Stimulated activated CD8-positive, alpha-beta memory T cell treated with anti-CD3 and anti-CD28 coated beads, Interleukin-12 subunit alpha, Interleukin-12 subunit beta, amount 100 ng/mL, for 4 hours (primary cell): Measurements from ENCODE around the gene INHA.

Experiments
- DNase-seq: peaks from one replicate; pipeline ENCODE4 v3.0.0-alpha.2; 2020; ENCODE audit warnings: low read depth

Gene INHA

GRCh38 chr2:219540784-219541504, 31.2 kb upstream of the INHA start:
- no peak for DNase-seq

DNA sequence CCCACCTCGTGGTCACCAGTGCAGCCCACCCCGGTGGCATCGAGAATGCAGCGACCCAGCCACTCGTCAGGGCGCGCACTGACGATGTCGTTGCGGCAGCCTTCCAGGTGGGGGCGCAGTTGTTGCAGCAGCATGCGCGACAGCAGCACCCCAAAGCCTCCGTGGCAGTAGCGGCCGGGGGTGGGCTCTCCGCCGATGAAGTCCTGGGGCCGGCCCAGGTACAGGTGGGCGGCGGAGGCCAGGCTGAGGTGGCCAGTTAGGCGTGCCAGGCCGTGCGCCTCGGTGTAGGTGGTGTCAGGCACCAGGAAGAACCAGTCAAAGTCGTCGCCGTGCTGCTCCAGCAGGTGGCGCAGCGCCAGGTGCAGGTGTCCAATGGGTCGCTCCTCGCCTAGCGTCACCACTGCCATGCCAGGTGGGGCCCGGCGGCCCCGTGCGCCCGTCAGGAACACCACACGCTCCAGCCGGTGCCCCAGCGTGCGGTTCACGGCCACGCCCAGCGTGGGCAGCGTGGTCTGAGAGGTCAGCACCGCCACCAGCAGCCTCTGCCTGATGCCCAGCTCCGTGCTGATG, 30.4 kb upstream of the INHA start:
- DNase-seq: peak; percentile 70

- no peak for DNase-seq
Observed at GRCh38 chr2:219542931-219543595, 29.0 kb upstream of the INHA start.

DNA sequence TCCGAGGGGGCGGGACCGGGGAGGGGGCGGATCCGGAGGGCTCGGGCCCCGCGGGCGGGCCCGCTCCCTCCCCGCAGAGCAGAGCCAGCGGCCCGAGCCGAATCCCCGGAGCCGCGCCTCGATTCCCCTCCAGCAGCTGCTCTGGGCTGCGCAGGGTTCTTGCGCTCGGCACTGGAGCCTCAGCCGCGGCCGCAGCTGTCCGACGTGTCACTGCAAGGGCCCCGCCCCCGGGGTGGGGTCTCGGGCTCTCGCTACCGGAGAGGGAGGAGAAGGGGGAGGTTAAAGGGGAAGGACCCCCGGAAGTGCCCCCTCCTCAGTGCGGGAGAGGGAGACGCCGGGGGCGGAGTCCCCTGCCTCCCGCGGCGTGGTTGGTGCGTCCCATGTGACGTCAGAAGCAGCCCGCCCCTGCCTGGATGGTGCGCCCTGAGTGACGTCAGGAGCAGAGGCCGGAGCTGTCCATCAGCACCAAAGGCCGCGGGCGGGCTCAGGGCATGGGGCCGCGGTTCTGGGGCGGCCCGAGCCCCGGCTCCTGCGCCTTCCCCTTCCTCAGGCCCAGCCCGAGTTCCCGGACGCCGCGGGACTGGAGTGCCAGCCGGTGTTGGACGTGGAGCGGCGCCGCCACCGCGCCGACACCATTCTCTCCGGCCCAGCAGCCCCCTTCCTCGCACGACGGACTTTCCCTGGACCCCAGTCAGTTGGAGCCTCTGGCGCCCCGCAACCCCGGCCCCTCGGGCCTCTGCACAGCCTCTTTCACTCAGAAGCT, 28.3 kb upstream of the INHA start, which contains the start of the genes CHPF and TMEM198:
CHPF (minus strand) TSS at position 214 of the 763 bp plus-strand sequence. CDS start 271 bp downstream, outside the sequence.
TMEM198 (plus strand) TSS at position 433 of the 763 bp plus-strand sequence. CDS start 700 bp downstream, outside the sequence.
- DNase-seq: peak; percentile 80

DNA sequence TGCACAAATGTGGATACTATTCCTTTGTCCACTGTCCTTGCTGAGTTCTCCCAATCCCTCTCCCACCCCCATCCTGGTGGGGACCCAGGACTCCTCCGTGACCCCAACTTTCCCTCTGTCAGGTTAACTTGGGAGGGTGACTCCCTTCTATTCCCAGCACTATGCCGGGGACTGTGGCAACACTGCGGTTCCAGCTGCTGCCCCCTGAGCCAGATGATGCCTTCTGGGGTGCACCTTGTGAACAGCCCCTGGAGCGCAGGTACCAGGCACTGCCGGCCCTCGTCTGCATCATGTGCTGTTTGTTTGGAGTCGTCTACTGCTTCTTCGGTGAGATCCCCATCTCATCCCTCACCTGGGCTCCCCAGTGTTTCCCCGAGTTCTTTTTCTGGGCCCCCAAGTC, 27.5 kb upstream of the INHA start:
- no peak for DNase-seq

DNA sequence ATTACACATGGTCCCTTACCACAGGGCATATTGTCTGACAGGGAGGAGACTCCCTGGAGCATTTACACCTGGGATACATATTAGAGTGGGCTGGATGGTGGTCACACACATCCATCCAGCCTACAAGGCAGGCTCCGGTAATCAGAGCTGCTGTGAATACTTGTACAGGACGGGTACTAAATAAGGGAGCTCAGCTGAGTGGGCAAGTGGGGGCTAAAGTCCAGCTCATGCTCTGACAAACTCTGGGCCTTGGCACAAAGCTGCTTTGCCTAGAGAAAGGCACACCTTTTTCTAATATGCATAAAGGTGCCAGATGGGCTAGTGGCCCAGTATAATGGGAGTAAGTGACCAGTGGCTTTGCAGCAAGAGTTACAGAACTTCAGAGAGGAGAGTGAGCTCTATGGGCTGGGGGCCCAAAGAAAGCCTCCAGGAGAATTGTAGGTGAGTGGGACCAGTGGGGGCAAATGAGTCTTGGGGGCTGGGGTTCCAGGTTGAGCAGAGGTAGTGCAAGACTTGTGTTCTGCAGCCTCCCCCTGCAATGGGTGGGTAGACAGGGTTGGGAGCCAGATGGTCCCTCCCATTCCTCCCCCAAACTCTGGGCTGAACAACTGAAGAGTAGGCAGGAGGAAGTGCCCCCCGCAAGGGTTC, 26.7 kb upstream of the INHA start:
- no peak for DNase-seq

- no peak for DNase-seq
Observed at GRCh38 chr2:219545943-219546352, 26.2 kb upstream of the INHA start.

DNA sequence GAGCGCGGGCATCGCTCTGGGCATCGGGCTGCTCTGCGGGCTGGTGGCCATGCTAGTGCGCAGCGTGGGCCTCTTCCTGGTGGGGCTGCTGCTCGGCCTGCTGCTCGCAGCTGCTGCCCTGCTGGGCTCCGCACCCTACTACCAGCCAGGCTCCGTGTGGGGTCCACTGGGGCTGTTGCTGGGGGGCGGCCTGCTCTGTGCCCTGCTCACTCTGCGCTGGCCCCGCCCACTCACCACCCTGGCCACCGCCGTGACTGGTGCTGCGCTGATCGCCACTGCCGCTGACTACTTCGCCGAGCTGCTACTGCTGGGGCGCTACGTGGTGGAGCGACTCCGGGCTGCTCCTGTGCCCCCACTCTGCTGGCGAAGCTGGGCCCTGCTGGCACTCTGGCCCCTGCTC, 24.5 kb upstream of the INHA start:
- no peak for DNase-seq

- no peak for DNase-seq
Observed at GRCh38 chr2:219548990-219549389, 23.1 kb upstream of the INHA start.

DNA sequence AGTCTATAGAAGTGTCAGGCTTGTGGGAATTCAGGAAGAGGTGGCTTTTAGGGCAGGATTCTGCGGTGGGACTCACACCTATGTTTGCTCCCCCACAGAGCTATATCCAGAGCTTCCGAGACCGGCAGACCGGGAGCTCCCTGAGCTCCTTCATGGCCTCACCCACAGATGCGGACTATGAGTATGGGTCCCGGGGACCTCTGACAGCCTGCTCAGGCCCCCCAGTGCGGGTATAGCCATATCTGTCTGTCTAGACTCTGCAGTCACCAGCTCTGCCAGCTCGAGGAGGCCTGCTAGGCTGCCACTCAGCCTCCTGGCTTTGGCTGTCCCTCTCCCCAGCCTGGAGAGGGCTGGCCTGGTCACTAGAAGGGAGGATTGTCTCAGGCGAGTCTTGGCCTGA, 22.5 kb upstream of the INHA start:
- DNase-seq: no peak

- DNase-seq: no peak
Observed at GRCh38 chr2:219551441-219552381, 20.4 kb upstream of the INHA start.

GRCh38 chr2:219552382-219553167, 19.5 kb upstream of the INHA start:
- peak; percentile 64 for DNase-seq

DNA sequence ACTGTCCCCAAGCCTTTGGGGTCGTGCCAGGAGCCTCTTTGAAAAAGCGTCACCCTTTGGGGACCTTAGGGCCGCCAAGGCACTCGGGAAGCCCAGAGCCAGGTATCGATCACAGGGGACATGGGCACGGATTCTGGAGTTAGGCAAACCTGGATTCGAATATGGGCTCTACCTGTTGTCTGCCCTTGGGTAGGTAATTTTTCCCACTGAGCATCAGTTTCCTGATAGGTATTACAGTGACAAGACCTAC, 19.0 kb upstream of the INHA start:
- no peak for DNase-seq

GRCh38 chr2:219553463-219553963, 18.6 kb upstream of the INHA start:
- no peak for DNase-seq

DNA sequence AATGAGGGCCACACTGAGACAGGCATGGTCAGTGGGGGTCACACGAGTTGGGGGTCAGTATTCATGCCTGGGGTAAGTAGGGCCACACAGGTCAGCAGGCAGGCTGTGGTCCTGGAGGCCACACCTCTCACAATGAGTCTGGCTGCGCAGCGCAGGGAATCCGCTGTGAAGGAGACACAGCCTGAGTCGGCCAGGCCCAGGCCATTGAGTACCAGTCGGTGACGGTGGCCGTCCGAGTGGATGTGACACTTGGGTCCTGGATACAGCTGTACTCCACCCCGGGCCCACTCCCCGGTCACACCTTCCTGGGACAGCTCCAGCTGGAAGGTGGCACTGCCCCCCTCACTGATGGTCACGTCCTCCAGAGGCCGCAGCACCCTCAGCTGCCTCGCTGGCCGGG, 17.8 kb upstream of the INHA start:
- DNase-seq: no peak

- DNase-seq: no peak
Observed at GRCh38 chr2:219555956-219556355, 16.2 kb upstream of the INHA start.

GRCh38 chr2:219556413-219556812, 15.7 kb upstream of the INHA start:
- no peak for DNase-seq

DNA sequence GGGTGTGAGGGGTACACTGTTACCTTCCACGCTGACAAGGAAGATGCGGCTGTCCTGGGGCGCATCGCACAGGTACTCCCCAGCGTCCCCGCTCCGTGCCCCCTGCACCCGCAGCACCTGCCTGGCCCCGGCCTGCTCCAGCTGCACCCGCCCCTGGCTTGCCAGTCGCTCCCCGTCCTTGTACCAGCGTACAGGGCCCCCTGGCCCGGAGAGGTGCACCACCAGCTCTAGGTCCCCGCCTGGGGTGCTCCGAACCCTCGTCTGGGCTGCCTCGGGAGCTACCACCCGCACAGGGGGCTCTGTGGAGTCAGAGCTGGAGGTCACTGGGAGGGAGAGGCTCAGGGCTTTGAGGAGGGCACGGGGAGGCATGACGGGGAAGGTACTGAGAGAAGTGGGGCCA, 14.8 kb upstream of the INHA start:
- DNase-seq: no peak

DNA sequence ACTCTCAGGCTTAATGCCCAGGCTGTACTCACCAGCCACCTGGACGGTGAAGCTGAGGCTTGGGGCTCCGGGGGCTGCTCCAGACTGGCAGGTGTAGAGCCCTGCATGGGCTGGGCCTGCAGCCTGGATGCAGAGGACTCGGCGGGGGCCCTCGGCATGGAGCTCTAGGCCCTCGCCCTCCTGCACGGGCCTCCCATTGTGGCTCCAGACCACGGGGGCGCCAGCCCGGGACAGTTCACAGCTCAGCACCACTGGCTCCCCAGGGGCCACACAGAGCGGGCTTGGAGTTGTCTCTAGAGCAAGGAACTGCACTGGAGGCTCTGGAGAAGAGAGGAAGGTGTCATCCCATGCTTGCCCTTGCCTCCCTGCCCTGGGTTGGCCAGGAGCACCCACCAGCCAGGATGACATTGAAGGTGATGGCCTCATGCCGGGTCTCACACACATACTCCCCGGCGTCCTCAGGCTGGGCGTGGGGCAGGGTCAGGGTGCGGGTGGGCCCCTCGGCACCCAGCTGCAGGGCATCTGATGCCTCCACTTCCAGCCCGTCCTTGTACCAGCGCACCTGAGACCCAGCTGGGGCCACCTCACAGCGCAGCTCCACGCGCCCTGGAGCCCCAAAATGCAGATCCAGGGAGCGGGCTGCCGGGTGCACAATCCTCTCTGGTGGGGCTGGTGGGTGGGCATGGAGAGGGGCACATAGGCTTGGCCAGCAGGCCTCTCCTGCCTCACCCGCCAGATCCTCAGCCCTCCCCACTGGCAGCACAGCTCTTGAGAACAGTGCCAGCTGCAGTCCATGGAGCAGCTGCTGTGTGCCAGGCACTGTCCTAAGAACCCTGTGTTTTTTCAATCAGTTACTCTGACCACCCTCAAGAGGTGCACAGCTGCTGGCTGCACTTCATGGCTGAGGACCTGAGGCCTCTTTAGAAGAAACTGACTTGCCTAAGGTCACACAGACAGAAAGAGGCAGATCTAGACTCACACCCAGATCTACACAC, 14.0 kb upstream of the INHA start:
- no peak for DNase-seq
